BJ (cell line): ENCODE data around the gene COL4A3. TPM values are rescaled to one million over a fixed set of nuclear protein-coding genes. Genes with fewer than 3 reads are reported as not detected.

Experiments used
- CTCF ChIA-PET: fragments of 350-600 bp; formaldehyde crosslinking; extraction: SDS; loops from one replicate; lab custom pipeline; 2021; ENCODE audit warnings: antibody characterized with exemption, inconsistent platforms; lab: Yijun Ruan, JAX
- POLR2A ChIA-PET: fragments of 300-600 bp; sonication (Branson Sonifier 250); formaldehyde crosslinking; extraction: SDS; loops from one replicate; lab custom pipeline; 2021; ENCODE audit warnings: antibody characterized with exemption; lab: Charles Lee
- DNase-seq: peaks from one replicate; pipeline ENCODE4 v3.0.0-alpha.2; 2011; ENCODE audit warnings: low read depth
- H3K27me3 ChIP-seq: 2 replicates; pipeline ENCODE4 v1.6.0; 2011; ENCODE audit warnings: low read length; ENCODE audit not compliant: control insufficient read depth, insufficient read depth
- H3K36me3 ChIP-seq: 2 replicates; pipeline ENCODE4 v1.5.1; 2011; ENCODE audit warnings: low read length; ENCODE audit not compliant: control insufficient read depth, insufficient read depth
- H3K4me3 ChIP-seq: 2 replicates; pipeline ENCODE4 v1.5.1; 2011; ENCODE audit warnings: low read depth, mild to moderate bottlenecking, control low read depth, low read length
- polyA plus RNA-seq: library from polyadenylated mRNA; depleted of rRNA; stranded (reverse); fragments of >200 nt; gene quantifications from 2 replicates; pipeline ENCODE4 v1.2.3, GENCODE V29; 2011
- TF ChIP-seq, protein P1 (sequence below): IDR thresholded peaks from 2 replicates; pipeline ENCODE4 v1.5.1; 2011; ENCODE audit warnings: low read depth, mild to moderate bottlenecking, control low read depth, inconsistent platforms, low read length, moderate library complexity; ENCODE audit not compliant: insufficient read depth

COL4A3 gene
- polyA plus RNA-seq, 1 experiment = 0.29 TPM

DNA sequence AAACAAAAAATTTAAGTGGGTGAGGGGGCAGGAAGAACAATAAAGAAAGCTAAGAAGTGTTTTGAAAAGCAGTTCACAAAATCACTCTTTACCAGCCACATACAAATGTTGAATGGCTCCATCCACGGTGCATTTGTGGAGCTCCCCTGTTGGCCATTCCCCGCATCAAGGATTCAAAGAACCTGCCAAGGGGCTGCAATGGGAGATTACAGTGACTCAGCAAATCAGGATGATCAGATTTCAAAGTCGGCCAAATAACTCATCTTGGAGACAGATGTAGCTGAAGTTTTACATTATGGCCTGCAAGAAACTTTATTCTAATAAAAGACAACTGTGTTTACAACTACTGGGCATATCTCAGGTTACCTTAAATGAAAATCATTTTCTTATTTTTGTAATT is 26.9 kb downstream of the COL4A3 start:
- CTCF ChIA-PET = no interaction called here
- POLR2A ChIA-PET = interaction anchor here (0.6 kb wide), 1 partner anchor 100 kb away, joined by 4 read pairs; no protein-coding TSS in a partner anchor
- TF ChIP-seq, protein P1, sequence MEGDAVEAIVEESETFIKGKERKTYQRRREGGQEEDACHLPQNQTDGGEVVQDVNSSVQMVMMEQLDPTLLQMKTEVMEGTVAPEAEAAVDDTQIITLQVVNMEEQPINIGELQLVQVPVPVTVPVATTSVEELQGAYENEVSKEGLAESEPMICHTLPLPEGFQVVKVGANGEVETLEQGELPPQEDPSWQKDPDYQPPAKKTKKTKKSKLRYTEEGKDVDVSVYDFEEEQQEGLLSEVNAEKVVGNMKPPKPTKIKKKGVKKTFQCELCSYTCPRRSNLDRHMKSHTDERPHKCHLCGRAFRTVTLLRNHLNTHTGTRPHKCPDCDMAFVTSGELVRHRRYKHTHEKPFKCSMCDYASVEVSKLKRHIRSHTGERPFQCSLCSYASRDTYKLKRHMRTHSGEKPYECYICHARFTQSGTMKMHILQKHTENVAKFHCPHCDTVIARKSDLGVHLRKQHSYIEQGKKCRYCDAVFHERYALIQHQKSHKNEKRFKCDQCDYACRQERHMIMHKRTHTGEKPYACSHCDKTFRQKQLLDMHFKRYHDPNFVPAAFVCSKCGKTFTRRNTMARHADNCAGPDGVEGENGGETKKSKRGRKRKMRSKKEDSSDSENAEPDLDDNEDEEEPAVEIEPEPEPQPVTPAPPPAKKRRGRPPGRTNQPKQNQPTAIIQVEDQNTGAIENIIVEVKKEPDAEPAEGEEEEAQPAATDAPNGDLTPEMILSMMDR = no peak
- H3K4me3 ChIP-seq = no peak overlapping the region
- no peaks in the 10 kb centered on the region for H3K27me3 ChIP-seq
- H3K36me3 ChIP-seq = no peaks in the 10 kb centered on the region
- DNase-seq = no peak

DNA sequence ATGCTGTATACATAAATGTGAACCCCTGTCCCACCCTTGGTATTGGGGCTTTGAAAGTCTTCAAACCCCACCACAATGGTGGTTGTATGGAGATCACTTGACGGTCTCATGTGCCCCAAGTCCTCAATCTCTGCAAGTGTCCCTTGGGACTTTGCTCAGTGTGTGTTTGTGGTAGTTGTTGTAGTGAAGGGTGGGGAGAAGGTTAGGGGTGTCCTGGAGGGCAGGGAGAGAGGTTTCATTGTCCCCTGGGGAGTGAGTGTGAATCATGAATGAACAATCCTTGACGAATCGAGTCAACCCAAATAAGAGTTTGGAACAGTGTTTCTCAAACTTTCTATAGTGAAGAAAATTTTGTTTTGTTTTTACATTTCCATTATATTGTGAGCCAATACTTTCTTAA is 28.1 kb downstream of the COL4A3 start:
- ChIA-PET CTCF (no interaction called here), POLR2A (no interaction called here)
- Histone ChIP-seq H3K27me3 (no peaks in the 10 kb centered on the region), H3K4me3 (no peak overlapping the region), H3K36me3 (no peaks in the 10 kb centered on the region)
- TF ChIP-seq, protein P1 = no peak
- no peak for DNase-seq

DNA sequence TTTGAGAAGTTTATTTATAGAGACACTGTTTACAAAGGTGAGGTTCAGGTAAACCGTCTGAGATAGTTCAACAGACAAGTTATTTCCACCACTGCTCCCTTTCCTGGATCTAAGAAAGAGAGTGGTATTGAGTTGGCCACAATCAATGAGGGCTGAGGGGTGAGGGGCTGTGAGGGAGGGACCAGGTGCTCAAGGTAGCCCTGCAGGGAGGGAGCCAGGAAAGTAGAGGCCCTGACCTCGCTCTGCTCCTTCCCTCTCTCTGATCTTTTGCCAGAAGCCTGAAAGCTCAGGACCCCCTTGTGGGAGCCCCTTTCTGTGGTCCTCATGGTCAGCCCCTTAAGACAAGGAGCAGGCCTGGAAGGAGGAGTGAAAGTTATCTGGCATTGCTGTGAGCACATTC is 29.8 kb downstream of the COL4A3 start:
- no peaks in the 10 kb centered on the region for H3K27me3 ChIP-seq
- no peak overlapping the region for H3K4me3 ChIP-seq
- ChIA-PET CTCF (no interaction called here), POLR2A (no interaction called here)
- no peak for DNase-seq
- no peaks in the 10 kb centered on the region for H3K36me3 ChIP-seq
- TF ChIP-seq, protein P1 = no peak

DNA sequence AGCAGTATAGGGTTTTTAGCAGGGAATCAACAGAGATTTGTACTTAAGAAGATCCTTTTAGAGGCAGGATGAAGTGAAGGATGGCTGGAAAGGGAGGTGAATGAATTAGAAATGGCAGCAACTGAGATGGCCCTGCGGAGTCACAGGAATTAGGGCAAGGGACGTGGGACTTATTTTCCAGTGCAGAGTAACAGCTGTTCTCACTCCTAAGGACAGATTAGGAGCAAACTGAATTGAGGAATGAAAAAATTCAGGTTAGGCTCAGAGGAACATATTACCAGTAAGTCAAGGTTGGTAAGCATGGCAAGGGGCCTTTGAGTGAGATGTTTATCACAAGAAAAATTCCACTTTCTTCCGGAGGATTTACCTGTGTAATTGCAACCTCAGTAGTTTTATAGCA is 34.4 kb downstream of the COL4A3 start:
- no peak for DNase-seq
- H3K36me3 ChIP-seq = no peaks in the 10 kb centered on the region
- H3K27me3 ChIP-seq = no peaks in the 10 kb centered on the region
- no peak overlapping the region for H3K4me3 ChIP-seq
- POLR2A ChIA-PET = interaction anchor here (0.7 kb wide), 1 partner anchor 45 kb away, joined by 4 read pairs; no protein-coding TSS in a partner anchor
- TF ChIP-seq, protein P1 = no peak
- CTCF ChIA-PET = no interaction called here

DNA sequence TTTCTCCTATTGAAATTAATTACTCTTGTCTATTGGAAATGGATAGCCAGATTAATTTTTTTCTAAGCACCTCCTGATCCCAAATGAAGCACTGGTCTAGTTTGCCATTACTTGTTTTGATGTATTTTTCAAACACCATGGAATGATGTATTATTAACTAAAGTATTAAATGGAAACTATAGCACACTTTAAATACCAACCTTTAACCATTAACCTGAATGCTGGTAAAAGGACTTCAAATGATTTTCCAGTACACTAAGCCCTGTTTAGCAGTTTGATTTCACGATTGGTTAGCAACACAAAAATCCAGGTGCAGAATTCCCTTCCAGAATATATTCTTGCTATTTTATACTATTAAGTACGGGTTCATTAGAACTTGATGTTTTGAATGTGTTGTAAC is 37.3 kb downstream of the COL4A3 start:
- ChIA-PET POLR2A (no interaction called here), CTCF (no interaction called here)
- TF ChIP-seq, protein P1 = no peak
- DNase-seq = no peak
- Histone ChIP-seq H3K4me3 (no peak overlapping the region), H3K36me3 (no peaks in the 10 kb centered on the region), H3K27me3 (no peaks in the 10 kb centered on the region)
